Liver (tissue), 9 donors: ENCODE data around the gene ANTXR1. TPM values are rescaled to one million over a fixed set of nuclear protein-coding genes. Genes with fewer than 3 reads are reported as not detected.

Experiments
- DNase-seq: peaks from one replicate; pipeline ENCODE4 v3.0.0-alpha.2; 2017; ENCODE audit warnings: low spot score
- H3K27ac ChIP-seq, 2 donors: one replicate each; pipeline ENCODE4 v1.7.0; 2013; ENCODE audit warnings: inconsistent platforms in 2 of 2, low read length in 2 of 2, control low read depth in 1 of 2, low read depth in 1 of 2, mild to moderate bottlenecking in 1 of 2
- H3K27me3 ChIP-seq, 4 donors: one replicate each; pipeline versions ENCODE4 v1.6.1 to v1.7.0; 2013; ENCODE audit warnings: low read length in 3 of 4, inconsistent platforms in 1 of 4, mild to moderate bottlenecking in 1 of 4, moderate library complexity in 1 of 4; ENCODE audit not compliant: control insufficient read depth in 4 of 4, insufficient read depth in 4 of 4
- H3K36me3 ChIP-seq, 4 donors: one replicate each; pipeline versions ENCODE4 v1.6.1 to v1.7.0; 2013; ENCODE audit warnings: low read length in 3 of 4, mild to moderate bottlenecking in 3 of 4, low read depth in 1 of 4, moderate library complexity in 1 of 4; ENCODE audit not compliant: control insufficient read depth in 4 of 4, insufficient read depth in 3 of 4
- H3K4me1 ChIP-seq, 4 donors: one replicate each; pipeline versions ENCODE4 v1.6.1 to v1.7.0; 2013; ENCODE audit warnings: low read length in 3 of 4, mild to moderate bottlenecking in 3 of 4, moderate library complexity in 1 of 4; ENCODE audit not compliant: control insufficient read depth in 4 of 4, insufficient read depth in 4 of 4
- H3K4me3 ChIP-seq, 3 donors: one replicate each; pipeline versions ENCODE4 v1.6.1 to v1.7.0; 2013; ENCODE audit warnings: low read length in 3 of 3, control low read depth in 1 of 3, low read depth in 1 of 3, mild to moderate bottlenecking in 1 of 3
- H3K9ac ChIP-seq, 2 donors: one replicate each; pipeline ENCODE4 v1.7.0; 2013; ENCODE audit warnings: low read length in 2 of 2, mild to moderate bottlenecking in 2 of 2, moderate library complexity in 2 of 2, control low read depth in 1 of 2, low read depth in 1 of 2
- H3K9me3 ChIP-seq, 4 donors: one replicate each; pipeline versions ENCODE4 v1.6.1 to v1.7.0; 2013; ENCODE audit warnings: low read length in 3 of 4; ENCODE audit not compliant: control insufficient read depth in 4 of 4
- HNF4A ChIP-seq, 2 donors: conservative IDR thresholded peaks; 2 replicates each; pipeline ENCODE4 v1.6.1; 2016; ENCODE audit warnings: antibody characterized with exemption in 2 of 2, mild to moderate bottlenecking in 2 of 2
- JUND ChIP-seq, 2 donors: IDR thresholded peaks; 2 replicates each; pipeline ENCODE4 v1.6.1; 2016; ENCODE audit warnings: antibody characterized with exemption in 2 of 2
- MAX ChIP-seq: IDR thresholded peaks from 2 replicates; pipeline ENCODE4 v1.6.1; 2016; ENCODE audit warnings: antibody characterized with exemption
- RAD21 ChIP-seq, 2 donors: IDR thresholded peaks; 2 replicates each; pipeline ENCODE4 v1.6.1; 2016; ENCODE audit warnings: antibody characterized with exemption in 2 of 2, mild to moderate bottlenecking in 2 of 2
- REST ChIP-seq: IDR thresholded peaks from 2 replicates; pipeline ENCODE4 v1.6.1; 2016; ENCODE audit warnings: antibody characterized with exemption, mild to moderate bottlenecking
- SP1 ChIP-seq: IDR thresholded peaks from 2 replicates; pipeline ENCODE4 v1.6.1; 2018; ENCODE audit warnings: antibody characterized with exemption, mild to moderate bottlenecking
- WGBS: extraction: QIAGEN DNeasy Blood & Tissue Kit; methylation state at CpG from one replicate; pipeline ENCODE4 v1.1.7; 2013; 5-methylcytosine and 5-hydroxymethylcytosine counted together
- polyA plus RNA-seq, 2 donors: library from polyadenylated mRNA; stranded (reverse) in 1 of 2; unstranded in 1 of 2; fragments of 200-250 nt in 1 of 2; fragments of >200 nt in 1 of 2; fragmentation: Nextera tagmentation in 1 of 2; extraction: Ambion mirVana in 1 of 2; gene quantifications; one replicate each; pipeline versions ENCODE4 v1.2.1 to v1.2.3, GENCODE V29; 2013 to 2015
- total RNA-seq, 2 donors: library from RNA; depleted of rRNA; stranded (reverse); fragments of >200 nt; gene quantifications; one replicate each; pipeline ENCODE4 v1.2.3, GENCODE V29; 2014
- donor health status: healthy.
- donor health status: healthy.
- donor health status: healthy.
- donor health status: healthy.
- donor health status: healthy.

The ANTXR1 gene
- total and polyA plus RNA-seq, 4 donors = 0.60 to 3.6 (median 1.8) TPM

GRCh38 chr2:69132960-69133590 is 120.1 kb downstream of the ANTXR1 start (continued):
- no peak for TF ChIP-seq REST
- TF ChIP-seq JUND (IDR thresholded peaks at IDR 0.05) = no peak
- no peak for TF ChIP-seq RAD21 (IDR thresholded peaks at IDR 0.05)

GRCh38 chr2:69133898-69134297 is 120.9 kb downstream of the ANTXR1 start:
- Histone ChIP-seq H3K9me3 (no peaks in the 10 kb centered on the region), H3K36me3 (no peaks in the 10 kb centered on the region), H3K4me1 (no peaks in the 10 kb centered on the region), H3K4me3 (no peak overlapping the region), H3K9ac (no peak overlapping the region), H3K27me3 (no peaks in the 10 kb centered on the region), H3K27ac (no peak overlapping the region)
- DNase-seq = no peak
- TF ChIP-seq REST = no peak
- WGBS = 94% methylated on average over 3 of the region's 3 CpGs

- Histone ChIP-seq H3K36me3 (no peaks in the 10 kb centered on the region), H3K9me3 (no peaks in the 10 kb centered on the region), H3K27ac (no peak overlapping the region), H3K4me1 (no peaks in the 10 kb centered on the region), H3K27me3 (no peaks in the 10 kb centered on the region), H3K4me3 (no peak overlapping the region), H3K9ac (no peak overlapping the region)
- WGBS = 71% methylated on average over 3 of the region's 3 CpGs
- TF ChIP-seq SP1 = no peak
- TF ChIP-seq HNF4A (conservative IDR thresholded peaks at IDR 0.05) = no peak
- TF ChIP-seq REST = no peak
- TF ChIP-seq MAX = no peak
- TF ChIP-seq JUND (IDR thresholded peaks at IDR 0.05) = no peak
- no peak for DNase-seq
Measured at GRCh38 chr2:69134306-69134945, 121.4 kb downstream of the ANTXR1 start.
